Uterus (tissue), 2 donors: Measurements from ENCODE around the gene ACP6.

Experiments used
- CTCF ChIP-seq, 4 experiments: fragments of 200-600 bp in 2 of 4; fragments of 450-650 bp in 2 of 4; sonication (generic) in 2 of 4; IDR thresholded peaks; one replicate each; pipeline ENCODE4 v1.5.1; 2016 to 2019; ENCODE audit warnings: antibody characterized with exemption in 4 of 4, mild to moderate bottlenecking in 2 of 4, moderate library complexity in 1 of 4
- POLR2A ChIP-seq, 2 donors: fragments of 450-650 bp; IDR thresholded peaks; one replicate each; pipeline ENCODE4 v1.6.1; 2016; ENCODE audit warnings: antibody characterized with exemption in 2 of 2, mild to moderate bottlenecking in 1 of 2, moderate library complexity in 1 of 2

- TF ChIP-seq POLR2A (IDR thresholded peaks at IDR 0.05) = no peak
- no peak for TF ChIP-seq CTCF (IDR thresholded peaks at IDR 0.05)
These were observed 50.6 kb downstream of the ACP6 start for GRCh38 chr1:147619741-147620140.
